BJ (cell line): ENCODE data around the gene SSBP3. TPM values are rescaled to one million over a fixed set of nuclear protein-coding genes. Genes with fewer than 3 reads are reported as not detected.

Experiments
- CTCF ChIA-PET: fragments of 350-600 bp; formaldehyde crosslinking; extraction: SDS; loops from one replicate; lab custom pipeline; 2021; ENCODE audit warnings: antibody characterized with exemption, inconsistent platforms; lab: Yijun Ruan, JAX
- POLR2A ChIA-PET: fragments of 300-600 bp; sonication (Branson Sonifier 250); formaldehyde crosslinking; extraction: SDS; loops from one replicate; lab custom pipeline; 2021; ENCODE audit warnings: antibody characterized with exemption; lab: Charles Lee
- DNase-seq: peaks from one replicate; pipeline ENCODE4 v3.0.0-alpha.2; 2011; ENCODE audit warnings: low read depth
- H3K27me3 ChIP-seq: 2 replicates; pipeline ENCODE4 v1.6.0; 2011; ENCODE audit warnings: low read length; ENCODE audit not compliant: control insufficient read depth, insufficient read depth
- H3K36me3 ChIP-seq: 2 replicates; pipeline ENCODE4 v1.5.1; 2011; ENCODE audit warnings: low read length; ENCODE audit not compliant: control insufficient read depth, insufficient read depth
- H3K4me3 ChIP-seq: 2 replicates; pipeline ENCODE4 v1.5.1; 2011; ENCODE audit warnings: low read depth, mild to moderate bottlenecking, control low read depth, low read length
- polyA plus RNA-seq: library from polyadenylated mRNA; depleted of rRNA; stranded (reverse); fragments of >200 nt; gene quantifications from 2 replicates; pipeline ENCODE4 v1.2.3, GENCODE V29; 2011
- TF ChIP-seq, protein P1 (sequence below): IDR thresholded peaks from 2 replicates; pipeline ENCODE4 v1.5.1; 2011; ENCODE audit warnings: low read depth, mild to moderate bottlenecking, control low read depth, inconsistent platforms, low read length, moderate library complexity; ENCODE audit not compliant: insufficient read depth

SSBP3 gene
- polyA plus RNA-seq, 1 experiment, result 25.9 TPM

DNA sequence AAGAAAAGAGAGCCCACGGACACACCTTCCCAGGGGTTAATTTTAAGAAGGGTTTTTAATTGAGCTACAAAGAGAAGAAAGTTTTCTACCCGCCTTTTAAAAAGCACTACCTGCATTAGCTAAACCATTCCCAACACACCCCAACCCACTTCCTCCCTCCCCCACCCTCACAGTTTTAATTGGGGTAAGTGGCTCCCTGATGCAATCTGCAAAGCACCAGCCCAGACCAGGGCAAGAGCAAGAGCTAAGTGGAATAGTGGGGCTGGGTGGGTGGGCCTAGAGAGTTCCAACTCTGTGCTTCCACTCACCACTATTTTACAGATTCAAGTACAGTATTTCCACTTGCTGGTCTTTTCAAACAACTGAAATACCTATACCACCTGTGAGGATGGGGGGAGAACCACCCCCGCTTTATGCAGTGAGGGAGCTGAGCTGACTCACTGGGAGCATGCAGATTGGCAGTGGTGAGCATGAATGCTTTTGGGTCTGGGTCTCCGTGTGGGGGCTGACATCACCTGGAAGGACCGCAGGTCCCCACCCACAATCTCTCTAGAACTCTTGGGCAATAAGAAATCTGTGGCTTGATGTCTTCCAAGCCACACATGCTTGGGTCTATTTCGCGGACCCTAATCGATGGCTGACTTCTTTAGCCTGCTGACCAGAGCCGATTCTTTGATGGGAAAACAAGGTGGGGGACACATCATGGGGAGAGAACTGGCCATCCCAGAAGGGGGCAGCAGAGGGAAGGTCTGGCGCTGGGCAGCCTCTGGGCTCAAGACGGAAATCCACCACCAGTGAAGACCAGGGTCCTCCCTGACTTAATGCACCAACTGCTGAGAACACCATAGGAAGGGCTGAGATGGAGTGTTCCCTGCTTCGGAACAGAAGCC, 95.5 kb downstream of the SSBP3 start:
- POLR2A ChIA-PET, result interaction anchor here (0.5 to 0.6 kb wide), 2 partner anchors 9 to 58 kb away, joined by 5 to 6 read pairs; no protein-coding TSS in a partner anchor

DNA sequence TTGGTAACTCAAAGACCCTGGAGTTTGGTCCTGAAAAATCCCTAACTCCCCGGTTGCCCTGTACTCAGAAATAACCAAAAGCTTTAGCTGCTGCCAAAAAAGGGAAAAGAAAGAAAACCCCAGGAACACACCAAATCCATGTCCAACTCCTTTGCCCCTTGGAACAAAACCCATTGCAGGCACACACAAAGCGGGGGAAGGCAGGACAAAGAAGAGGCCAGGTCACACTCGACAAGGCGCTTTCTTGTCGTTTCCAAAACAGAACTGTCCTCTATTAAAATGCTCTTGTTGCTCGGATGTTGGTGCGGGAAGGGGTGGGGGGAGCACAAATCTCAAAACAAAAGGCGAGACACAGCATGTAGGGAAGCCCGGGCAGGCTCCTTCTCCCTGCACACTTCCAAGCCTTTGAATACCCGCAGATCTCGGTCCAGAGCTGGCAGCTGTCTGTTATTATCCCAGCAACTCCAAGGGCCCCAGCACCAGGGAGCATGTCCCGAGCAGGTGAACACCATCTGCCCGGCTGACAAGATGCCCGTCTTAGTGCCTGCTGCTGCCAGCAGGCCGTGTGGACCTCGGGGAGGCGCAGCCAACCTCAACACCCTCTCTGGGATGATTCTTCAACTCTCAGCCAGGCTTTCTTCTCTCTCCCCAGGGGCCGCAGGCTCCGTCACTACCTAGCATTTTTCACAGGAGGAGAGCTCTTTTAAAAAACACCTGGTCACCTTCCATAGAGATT, 96.4 kb downstream of the SSBP3 start:
- POLR2A ChIA-PET, result no interaction called here
- TF ChIP-seq, protein P1, sequence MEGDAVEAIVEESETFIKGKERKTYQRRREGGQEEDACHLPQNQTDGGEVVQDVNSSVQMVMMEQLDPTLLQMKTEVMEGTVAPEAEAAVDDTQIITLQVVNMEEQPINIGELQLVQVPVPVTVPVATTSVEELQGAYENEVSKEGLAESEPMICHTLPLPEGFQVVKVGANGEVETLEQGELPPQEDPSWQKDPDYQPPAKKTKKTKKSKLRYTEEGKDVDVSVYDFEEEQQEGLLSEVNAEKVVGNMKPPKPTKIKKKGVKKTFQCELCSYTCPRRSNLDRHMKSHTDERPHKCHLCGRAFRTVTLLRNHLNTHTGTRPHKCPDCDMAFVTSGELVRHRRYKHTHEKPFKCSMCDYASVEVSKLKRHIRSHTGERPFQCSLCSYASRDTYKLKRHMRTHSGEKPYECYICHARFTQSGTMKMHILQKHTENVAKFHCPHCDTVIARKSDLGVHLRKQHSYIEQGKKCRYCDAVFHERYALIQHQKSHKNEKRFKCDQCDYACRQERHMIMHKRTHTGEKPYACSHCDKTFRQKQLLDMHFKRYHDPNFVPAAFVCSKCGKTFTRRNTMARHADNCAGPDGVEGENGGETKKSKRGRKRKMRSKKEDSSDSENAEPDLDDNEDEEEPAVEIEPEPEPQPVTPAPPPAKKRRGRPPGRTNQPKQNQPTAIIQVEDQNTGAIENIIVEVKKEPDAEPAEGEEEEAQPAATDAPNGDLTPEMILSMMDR, result no peak
- CTCF ChIA-PET, result interaction anchor here (0.5 kb wide), 1 partner anchor 152 kb away, joined by 3 read pairs; no protein-coding TSS in a partner anchor
- Histone ChIP-seq H3K36me3 (no peaks in the 10 kb centered on the region), H3K27me3 (no peaks in the 10 kb centered on the region), H3K4me3 (no peak overlapping the region)
- DNase-seq, result no peak

More for the DNA sequence above, 95.5 kb downstream of the SSBP3 start:
- no peak for DNase-seq
- CTCF ChIA-PET, result interaction anchor here (0.6 to 1.5 kb wide), 3 partner anchors 11 to 87 kb away, joined by 3 to 4 read pairs (median 4); no protein-coding TSS in a partner anchor
- H3K36me3 ChIP-seq, result no peaks in the 10 kb centered on the region
- TF ChIP-seq, protein P1, result peak; percentile 46
- H3K27me3 ChIP-seq, result no peaks in the 10 kb centered on the region
- H3K4me3 ChIP-seq, result no peak overlapping the region

DNA sequence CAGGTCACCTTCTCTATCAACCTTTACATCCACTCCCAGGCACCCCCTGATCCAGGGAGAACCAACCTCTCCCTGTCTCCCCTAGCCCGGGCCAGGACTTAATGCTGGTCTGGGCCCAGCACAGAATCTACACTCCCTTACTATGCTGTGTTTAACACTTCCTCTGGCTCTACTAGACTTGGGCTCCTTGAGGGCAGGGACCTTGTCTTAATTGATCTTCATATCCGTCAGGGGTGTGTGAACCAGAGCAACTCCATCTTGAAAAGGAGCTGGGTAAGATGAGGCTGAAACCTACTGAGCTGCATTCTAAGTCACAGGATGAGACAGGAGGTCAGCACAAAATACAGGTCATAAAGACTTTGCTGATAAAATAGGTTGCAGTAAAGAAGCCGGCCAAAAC, 98.9 kb downstream of the SSBP3 start:
- Histone ChIP-seq H3K27me3 (no peaks in the 10 kb centered on the region), H3K36me3 (peaks cover 5% of the 10 kb centered on the region; the same call in 1 of the 2 replicates), H3K4me3 (no peak overlapping the region)
- TF ChIP-seq, protein P1, result no peak
- ChIA-PET CTCF (no interaction called here), POLR2A (no interaction called here)
- DNase-seq, result no peak

DNA sequence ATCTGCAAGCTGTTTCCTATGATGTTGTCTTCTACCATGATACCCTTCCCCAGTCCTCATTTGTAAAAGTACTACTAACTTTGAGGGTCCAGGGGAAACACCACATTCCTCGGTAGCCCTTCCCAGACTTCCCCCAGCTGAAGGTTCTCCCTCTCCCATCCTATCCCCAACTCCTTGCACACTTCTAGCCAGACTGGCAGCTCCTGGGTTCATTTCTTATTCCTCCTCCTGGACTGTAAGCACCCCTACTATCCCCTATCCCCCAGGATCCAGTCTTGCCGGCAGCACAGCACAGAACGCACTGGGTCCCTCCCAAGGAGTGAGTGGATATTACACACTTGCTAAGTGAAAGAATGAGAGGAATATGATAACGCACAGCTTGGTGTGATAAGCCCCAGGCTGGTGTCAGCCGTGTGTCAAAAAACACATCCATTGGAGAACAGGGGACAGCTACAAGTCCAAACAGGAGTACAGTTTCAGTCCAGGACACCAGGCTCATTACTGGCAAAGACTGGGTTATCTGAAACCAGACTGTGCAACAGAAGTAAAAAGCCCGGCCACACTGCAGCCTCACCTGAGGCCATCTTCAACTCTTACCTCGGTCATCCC, 100.2 kb downstream of the SSBP3 start:
- ChIA-PET POLR2A (interaction anchor here (0.6 kb wide), 1 partner anchor 11 kb away, joined by 12 read pairs; no protein-coding TSS in a partner anchor), CTCF (interaction anchor here (2.1 kb wide), 1 partner anchor 33 kb away, joined by 5 read pairs; no protein-coding TSS in a partner anchor)
- Histone ChIP-seq H3K36me3 (peaks cover 5% of the 10 kb centered on the region; the same call in 1 of the 2 replicates), H3K4me3 (no peak overlapping the region), H3K27me3 (no peaks in the 10 kb centered on the region)
- TF ChIP-seq, protein P1, result no peak
- DNase-seq, result no peak
